HL-60/S4 treated with retinoic acid at 250 ng/mL for 4 days and 3 days (cell line): ENCODE measurements around the gene EID3.

Experiments used
- in situ Hi-C: fragments of 300-500 bp; cut with MboI; formaldehyde crosslinking; loops from 2 replicates; pipeline ENCODE4 v1.7.0; 2022; ENCODE audit warnings: low sequenced_read_pairs

EID3 gene

DNA sequence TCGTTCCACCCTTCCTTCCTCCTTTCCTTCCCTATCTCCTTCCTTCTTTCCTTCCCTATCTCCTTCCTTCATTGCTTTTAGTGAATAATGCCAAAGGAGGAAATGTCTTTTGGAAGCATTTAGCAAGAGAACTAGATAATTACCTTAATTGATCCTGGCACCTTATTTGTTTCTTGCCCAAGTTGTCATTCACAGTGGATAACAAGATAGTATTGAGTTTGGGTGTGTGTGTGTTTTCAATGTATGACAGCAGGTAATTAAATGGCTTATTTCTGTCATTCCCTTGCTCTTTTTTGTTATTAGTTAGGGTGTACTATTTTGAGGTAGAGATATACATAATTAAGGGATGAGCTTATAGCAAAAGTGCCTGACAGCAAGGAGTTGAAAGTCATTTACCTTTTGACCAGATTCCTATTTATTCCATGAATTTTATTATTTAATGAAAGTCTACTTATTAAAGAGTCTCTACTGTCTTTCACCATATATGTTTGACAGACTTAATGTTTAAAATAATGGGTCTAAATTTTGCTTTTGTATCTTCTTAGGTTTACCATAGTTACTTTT is 30.2 kb downstream of the EID3 start:
- in situ Hi-C loops: no loop called here

DNA sequence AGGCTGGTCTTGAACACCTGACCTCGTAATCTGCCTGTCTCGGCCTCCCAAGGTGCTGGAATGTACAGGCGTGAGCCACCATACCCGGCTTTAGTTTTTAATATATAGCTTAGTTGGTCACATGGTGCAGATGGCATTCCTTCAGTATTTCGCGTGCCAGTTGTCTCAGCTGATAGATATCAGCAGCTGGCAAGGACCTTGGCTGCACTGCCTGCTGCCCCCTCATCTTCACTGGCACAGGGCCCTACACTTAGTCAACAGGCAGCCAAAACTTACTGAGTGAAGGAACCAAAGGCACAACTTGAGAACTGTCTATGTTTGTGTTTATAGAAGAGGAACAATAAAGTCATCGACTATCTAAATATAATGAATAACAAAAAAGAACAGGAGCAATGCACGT is 31.0 kb downstream of the EID3 start:
- in situ Hi-C loops: no loop called here

DNA sequence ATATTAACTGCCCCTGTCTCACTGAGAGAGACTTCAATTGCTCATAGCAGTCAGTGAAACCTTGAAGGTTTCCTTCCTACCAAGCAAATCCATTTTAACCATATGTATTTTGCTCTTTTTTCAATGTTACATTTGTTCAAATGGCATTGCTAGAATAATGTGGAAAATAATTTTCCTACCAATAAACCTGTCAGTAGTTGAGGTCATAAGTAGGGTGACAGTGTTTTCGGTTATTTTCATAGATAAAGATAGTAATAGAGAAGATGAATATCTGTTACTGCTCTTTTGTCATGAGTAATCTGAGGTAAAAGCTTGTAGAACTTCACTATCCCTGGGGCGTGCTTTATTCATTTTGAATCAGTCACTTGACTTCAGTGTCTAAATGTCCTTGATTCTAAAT is 32.6 kb downstream of the EID3 start:
- in situ Hi-C loops: no loop called here

DNA sequence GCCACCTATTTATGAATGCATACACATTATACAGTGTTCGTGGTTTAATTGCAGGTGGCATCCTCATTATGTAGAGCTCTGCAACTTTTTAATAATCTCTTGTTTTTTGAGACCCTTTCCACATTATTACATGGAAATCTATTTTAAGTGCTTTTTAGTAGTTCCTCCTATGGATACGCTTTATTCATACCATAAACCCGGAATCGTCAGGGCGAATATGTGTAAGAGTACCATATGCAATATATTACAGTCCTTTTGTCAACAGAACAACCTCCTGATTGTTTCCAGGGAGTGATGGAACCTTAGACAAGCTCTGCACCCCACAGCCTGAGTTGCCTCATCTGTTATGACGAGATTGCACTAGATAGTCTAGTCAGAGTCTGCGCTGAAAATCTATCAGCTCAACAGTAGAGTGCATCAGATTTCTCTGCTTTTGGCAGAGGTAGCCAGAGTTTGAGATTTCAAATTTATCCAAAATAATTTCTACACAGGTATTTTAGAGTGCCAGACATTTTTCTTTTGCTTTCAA is 33.6 kb downstream of the EID3 start:
- in situ Hi-C loops: no loop called here

DNA sequence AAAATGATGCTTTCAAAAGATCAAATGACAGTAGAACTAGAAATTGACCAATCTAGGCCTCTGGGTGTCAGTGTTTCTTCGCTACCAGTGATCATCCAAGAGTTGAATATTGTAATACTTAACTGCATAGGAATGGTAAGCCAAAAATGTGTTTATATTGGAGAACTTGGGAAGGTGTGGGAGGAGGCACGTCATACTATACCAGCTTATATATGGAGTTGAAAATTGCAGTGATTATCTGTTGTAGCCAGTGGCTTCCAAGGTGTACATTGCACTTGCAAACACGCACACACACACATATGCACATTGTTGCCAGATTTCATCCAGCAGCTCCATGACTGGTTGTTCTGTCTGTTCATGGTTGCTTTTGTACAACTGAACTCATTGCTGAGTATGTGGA is 36.1 kb downstream of the EID3 start:
- in situ Hi-C loops: no loop called here

DNA sequence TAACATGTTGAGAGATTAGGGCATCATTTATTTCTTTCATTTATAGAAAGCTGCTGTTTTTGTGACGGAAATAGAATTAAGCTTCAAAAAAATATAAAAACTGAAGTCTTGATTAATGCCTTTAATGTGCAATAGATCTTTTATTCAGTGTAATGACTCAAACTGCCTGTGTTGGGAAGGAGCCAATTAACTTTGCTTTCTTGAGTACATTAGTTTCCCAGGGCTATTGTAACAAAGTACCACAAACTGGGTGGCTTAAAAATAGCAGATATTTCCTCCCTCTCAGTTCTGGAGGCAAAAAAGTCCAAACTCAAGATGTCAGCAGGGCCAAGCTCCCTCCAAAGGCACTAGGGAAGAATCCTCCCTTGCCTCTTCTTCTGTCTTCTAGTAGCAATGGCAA is 36.6 kb downstream of the EID3 start:
- in situ Hi-C loops: no loop called here

DNA sequence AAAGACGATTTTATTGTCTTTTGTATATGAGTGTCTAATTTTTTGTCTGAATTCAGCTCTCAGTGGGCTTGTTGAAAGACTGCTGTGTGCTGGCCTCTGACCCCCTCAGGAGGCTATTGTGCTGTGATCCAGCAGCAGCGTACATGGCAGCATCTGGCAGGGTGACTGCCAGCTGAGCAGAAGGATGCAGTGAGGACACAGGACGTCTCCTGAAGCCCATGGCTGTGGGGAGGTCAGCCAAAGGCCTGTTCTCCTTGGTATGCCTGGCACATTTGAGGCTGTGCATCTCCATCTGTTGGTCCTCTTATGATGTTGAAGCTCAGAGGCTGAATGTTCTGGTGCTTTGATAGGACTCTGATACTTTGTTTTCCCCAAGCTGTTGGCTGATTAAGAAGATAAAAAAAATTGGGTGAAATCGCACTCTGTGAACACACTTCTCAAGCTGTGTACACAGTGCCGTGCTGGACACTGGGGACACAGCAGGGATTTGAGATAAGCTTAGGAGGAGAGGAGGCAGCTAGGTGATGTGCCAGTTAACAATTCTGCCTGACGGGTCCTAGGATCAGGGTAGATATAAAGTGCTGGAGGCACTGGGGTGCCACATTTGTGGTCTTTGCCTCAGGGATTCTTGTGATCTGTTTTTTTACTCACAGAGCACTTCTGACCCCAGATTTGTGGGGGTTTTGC is 37.5 kb downstream of the EID3 start:
- in situ Hi-C loops: no loop called here

DNA sequence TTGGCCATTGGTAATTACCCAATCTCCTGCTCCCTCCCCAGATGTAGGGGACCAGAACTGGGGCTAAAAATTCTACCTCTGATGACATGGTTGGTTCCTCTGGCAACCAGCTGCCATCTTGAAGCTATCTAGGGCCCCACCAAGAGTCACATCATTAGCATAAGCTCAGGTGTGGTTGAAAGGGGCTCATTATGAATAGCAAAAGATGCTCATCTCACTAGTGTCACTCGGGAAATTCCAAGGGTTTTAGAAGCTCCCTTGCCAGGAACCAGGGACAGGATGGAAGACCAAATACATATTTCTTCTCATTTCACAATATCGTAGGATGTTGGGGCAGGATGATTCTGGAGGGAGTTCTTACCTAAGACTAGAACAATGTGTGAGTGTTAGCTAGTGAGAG is 38.6 kb downstream of the EID3 start:
- in situ Hi-C loops: no loop called here

DNA sequence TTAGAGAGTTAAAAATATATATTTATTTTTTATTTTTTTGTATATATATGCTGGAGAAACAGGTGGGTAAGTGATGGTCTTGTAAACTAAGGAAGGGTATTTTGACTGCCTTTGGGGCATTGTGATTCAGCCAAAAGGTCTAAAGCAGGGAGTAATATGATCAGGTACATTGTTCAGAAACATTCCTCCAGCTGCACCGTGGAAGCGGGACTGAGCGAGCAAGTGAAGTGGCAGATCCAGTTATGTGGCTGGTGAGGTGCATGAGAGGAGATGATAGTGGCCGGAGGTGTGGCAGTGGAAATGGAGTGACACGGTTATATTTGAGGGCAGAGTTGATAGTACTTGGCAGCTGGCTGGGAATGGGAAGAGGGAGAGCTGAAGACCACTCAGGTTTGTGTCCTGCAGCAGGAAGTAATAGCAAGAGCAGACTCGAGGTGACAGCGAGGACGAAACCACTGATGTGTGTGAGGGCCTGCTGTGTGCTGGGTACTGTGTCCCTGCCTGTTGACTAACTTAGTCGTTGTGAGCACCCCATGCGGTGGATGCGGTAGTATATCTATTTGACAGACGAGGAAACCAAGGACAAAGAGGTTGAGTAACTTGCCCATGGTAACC is 39.2 kb downstream of the EID3 start:
- in situ Hi-C loops: no loop called here

DNA sequence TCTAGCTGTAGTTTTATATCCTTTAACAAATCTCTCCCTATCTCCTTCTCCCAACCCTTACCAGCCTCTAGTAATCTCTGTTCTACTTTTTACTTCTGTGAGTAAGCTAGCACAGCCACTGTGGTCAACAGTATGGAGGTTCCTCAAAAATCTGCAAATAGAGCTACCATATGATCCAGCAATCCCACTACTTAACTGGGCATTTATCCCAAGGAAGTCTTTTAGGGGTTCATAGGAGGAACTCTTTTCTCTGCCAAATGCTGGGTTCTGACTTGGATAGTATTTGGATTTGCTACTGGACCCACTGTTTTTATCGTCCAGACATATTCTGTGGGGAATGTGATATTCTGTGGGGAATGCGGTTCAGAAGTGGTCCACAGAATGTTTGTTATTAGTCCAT is 41.1 kb downstream of the EID3 start:
- in situ Hi-C loops: no loop called here

DNA sequence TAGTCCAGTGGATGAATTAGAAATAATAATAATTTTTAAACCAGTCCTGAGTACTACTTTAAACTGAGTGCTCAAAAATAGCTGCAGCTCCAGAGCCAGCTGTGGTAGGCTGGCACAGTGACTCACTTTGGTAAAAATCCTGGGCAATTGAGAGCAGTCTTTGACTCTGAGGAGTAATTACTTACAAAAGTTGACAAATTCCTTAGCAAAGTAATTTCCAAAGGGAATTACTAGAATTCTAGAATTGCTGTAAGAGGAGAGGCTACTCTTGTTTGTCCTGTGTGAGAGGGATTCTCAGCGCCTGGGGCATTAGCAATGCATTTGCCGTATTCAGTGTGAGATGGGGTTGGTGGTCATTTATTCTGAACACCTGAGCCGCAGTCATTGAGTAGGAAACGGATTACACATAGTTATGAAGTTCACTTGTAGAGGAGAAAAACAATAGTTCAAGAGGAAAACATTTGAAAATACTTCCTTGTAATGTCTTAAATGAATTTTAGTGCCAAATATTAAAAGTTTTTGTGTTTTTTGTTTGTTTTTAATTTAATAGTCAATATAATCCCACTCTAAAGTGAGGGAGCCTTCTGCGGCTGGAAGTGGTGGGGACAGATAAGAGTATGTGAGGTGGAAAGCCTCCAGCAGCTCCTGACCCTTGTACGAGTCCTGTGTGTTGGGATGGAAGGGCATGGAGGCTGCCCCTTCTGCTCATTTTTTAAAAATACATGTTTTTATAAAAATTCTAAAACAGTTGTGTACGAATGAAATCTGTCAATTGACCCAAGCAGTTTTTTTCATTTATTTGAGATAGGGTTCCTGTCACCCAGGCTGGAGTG is 41.9 kb downstream of the EID3 start:
- in situ Hi-C loops: no loop called here

DNA sequence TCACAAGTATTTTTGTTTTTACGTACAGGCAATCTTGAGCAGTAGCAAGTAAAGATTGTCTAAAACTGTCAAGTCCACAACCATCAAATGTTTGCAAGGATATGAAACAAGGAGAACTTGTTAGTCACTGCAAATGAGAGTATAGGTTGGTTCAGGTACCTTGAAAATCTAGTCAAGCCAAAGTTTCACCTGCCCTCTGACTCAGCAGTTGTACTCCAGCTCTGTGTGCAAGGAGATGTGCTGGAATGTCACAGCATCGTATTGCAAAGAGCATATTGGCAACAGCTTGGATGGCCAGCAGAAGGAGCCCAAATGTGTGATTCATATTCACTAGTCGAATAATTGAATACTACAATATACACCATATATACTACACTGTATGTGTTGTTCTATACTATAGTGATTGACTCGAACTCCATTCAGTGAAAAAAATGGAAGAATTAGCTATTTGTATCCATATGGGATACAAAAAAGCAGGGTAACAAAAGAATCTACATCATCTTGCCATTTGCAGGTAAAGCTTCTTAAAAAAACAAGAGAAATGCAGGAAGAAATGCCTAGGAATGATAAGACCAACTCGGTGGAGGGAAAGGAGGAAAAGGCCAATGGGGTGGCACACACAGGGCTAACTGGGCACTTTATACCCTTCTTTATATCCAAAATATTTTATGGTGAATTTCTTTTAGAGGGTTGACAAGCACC is 44.0 kb downstream of the EID3 start:
- in situ Hi-C loops: no loop called here

DNA sequence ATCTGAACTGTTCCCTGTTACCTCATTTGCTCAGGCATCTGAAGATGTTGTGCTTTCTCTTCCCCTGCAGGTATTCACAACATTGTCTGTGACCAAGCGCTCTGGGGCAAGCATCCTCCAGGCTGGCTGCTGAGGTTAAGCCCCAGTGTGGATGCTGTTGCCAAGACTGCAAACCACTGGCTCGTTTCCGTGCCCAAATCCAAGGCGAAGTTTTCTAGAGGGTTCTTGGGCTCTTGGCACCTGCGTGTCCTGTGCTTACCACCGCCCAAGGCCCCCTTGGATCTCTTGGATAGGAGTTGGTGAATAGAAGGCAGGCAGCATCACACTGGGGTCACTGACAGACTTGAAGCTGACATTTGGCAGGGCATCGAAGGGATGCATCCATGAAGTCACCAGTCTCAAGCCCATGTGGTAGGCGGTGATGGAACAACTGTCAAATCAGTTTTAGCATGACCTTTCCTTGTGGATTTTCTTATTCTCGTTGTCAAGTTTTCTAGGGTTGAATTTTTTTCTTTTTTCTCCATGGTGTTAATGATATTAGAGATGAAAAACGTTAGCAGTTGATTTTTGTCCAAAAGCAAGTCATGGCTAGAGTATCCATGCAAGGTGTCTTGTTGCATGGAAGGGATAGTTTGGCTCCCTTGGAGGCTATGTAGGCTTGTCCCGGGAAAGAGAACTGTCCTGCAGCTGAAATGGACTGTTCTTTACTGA is 44.9 kb downstream of the EID3 start:
- in situ Hi-C loops: no loop called here

DNA sequence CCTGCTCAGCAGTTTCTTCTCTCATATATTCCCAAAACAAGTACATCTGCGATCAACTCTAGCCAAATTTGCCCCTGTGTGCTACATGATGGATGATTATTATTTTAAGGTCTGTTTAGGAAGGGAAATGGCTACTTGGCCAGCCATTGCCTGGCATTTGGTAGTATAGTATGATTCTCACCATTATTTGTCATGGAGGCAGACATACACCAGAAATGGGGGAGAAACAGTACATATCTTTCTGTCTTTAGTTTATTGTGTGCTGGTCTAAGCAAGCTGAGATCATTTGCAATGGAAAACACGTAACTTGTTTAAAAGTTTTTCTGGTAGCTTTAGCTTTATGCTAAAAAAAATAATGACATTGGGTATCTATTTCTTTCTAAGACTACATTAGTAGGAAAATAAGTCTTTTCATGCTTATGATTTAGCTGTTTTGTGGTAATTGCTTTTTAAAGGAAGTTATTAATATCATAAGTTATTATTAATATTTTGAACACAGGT is 45.5 kb downstream of the EID3 start:
- in situ Hi-C loops: no loop called here

DNA sequence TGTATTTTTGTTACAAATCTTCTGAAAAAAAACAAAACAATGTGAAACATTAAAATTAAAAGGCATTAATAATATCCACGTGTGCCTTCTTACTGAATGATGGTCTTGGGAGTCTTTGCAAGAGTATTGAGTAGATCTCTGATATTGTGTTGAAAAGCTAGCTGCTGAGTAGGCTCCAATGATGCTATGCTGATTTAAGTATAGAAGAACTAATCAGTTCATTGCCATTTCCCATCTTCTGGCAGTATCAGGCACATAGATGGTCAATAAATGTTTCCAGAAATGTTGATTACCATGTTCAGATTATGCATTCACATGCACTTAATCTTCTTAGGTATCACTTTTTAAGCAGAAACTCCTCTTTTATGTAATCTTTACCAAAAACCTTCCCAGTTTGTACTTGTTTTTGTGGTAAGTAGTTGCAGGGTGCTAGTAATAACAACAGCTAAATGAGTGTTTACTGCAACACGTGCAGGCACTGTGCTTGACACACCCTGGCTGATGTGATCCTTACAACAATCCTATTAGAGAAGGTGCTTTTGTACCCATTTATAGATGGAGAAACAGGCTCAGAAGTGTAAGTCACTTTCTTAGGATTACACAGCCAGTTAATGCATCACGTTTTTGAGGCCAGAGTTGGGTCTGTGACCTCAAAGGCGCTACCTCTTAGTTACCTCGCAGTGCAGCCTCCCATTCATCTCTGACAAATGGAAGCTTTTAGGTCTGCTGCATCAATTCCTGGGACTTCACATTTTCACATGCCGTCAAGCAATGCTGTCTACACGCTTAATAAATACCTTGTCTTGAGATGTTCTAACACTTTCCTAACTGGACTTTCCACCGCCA is 46.9 kb downstream of the EID3 start:
- in situ Hi-C loops: loop anchor here (10.0 kb wide), 1 partner anchor 146 kb away; no protein-coding TSS in a partner anchor

DNA sequence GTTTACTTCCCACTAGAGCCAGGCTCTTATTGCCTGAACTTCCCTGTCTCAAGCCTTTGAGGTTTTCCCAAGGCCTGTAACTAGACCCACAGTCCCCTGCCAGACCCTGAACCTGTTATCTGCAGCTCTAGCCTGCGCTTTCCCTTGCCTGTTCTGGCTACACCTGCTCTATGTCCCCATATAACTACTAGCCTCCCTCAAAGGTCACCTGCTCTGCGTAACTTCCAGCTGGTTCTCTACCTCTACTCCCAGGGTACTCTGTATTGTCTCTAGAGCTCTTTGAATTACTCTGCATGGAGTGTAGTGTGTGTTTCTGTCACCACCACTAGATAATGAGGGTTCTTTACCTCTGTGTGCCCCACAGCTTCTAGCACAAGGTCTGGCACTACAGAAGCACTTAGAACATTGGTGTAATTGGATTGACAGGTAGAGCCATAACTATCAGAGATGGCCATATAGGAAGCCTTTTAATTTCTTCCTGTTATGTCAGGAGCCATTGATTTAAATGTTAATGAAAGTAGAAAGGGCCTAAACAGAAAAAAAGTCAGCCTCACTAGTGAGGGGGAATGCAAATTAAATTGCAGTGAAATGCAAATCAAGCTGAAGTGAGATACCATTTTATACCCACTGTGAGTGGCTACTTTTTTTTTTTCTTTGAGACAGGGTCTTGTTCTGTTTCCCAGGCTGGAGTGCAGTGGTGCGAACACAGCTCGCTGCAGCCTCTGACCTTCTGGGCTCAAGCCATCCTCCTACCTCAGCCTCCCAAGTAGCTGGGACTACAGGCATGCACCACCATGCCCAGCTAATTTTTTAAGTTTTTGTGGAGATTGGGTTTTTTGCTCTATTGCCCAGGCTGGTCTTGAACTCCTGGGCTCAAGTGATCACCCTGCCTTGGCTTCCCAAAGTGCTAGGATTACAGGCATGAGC is 47.8 kb downstream of the EID3 start:
- in situ Hi-C loops: loop anchor here (10.0 kb wide), 1 partner anchor 147 kb away; no protein-coding TSS in a partner anchor

DNA sequence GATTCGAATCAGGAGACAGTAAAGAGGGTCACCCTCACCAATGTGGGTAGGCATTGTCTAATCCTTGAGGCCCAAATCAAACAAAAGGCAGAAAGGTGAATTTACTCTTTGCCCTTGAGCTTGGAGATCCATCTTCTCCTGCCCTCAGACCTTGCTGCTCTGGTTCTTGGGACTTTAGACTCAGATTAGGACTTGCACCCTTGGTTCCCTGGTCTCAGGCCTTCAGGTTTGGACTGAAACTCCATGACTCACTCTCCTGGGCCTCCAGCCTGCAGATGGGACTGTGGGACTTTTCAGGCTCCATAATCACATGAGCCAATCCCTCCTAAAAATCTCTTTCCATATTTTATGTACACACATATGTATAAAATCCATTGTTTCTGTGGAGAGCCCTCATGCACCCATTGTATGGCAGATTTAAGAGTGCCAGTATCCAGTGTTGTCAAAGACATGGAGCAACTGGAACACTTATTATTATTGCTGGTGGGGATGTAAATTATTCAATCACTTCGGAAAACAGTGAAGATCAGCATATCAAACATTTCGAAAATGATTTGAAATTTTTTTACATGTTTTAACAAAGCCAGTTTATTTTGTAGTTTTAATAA is 48.7 kb downstream of the EID3 start:
- in situ Hi-C loops: loop anchor here (10.0 kb wide), 1 partner anchor 147 kb away; no protein-coding TSS in a partner anchor
